Trophoblast cell (in vitro differentiated cells and primary cell): ENCODE measurements around the gene EBNA1BP2. TPM values are rescaled to one million over a fixed set of nuclear protein-coding genes. Genes with fewer than 3 reads are reported as not detected.

Experiments used
- DNase-seq, 2 donors: peaks; one replicate each; pipeline ENCODE4 v3.0.0-alpha.2; 2016
- H2AFZ ChIP-seq: 2 replicates; pipeline ENCODE4 v1.6.1; 2013; ENCODE audit warnings: low read length, moderate library complexity, mild to moderate bottlenecking; ENCODE audit not compliant: insufficient read depth, poor library complexity
- H2AK5ac ChIP-seq: 2 replicates; pipeline ENCODE4 v1.6.1; 2013; ENCODE audit warnings: mild to moderate bottlenecking, low read length
- H2BK120ac ChIP-seq: 2 replicates; pipeline ENCODE4 v1.6.1; 2013; ENCODE audit warnings: low read length, mild to moderate bottlenecking, moderate library complexity; ENCODE audit not compliant: insufficient read depth, poor library complexity
- H2BK12ac ChIP-seq: 2 replicates; pipeline ENCODE4 v1.6.1; 2013; ENCODE audit warnings: mild to moderate bottlenecking, low read length, moderate library complexity
- H2BK5ac ChIP-seq: 2 replicates; pipeline ENCODE4 v1.6.1; 2013; ENCODE audit warnings: low read length, low read depth, moderate library complexity, mild to moderate bottlenecking; ENCODE audit not compliant: poor library complexity
- H3K14ac ChIP-seq: 2 replicates; pipeline ENCODE4 v1.6.1; 2013; ENCODE audit warnings: mild to moderate bottlenecking, low read length
- H3K18ac ChIP-seq: 2 replicates; pipeline ENCODE4 v1.6.1; 2013; ENCODE audit warnings: mild to moderate bottlenecking, low read length
- H3K23ac ChIP-seq: 2 replicates; pipeline ENCODE4 v1.6.1; 2013; ENCODE audit warnings: low read length
- H3K27ac ChIP-seq: 2 replicates; pipeline ENCODE4 v1.5.1; 2013; ENCODE audit warnings: low read depth, mild to moderate bottlenecking, inconsistent platforms, low read length, moderate library complexity
- H3K27me3 ChIP-seq: 2 replicates; pipeline ENCODE4 v1.6.1; 2013; ENCODE audit warnings: inconsistent platforms, mild to moderate bottlenecking, low read length, moderate library complexity; ENCODE audit not compliant: insufficient read depth
- H3K36me3 ChIP-seq, 2 experiments: 1 replicate in 1 of 2; 2 replicates in 1 of 2; pipeline ENCODE4 v1.6.1; 2013; ENCODE audit warnings: low read length in 2 of 2, mild to moderate bottlenecking in 2 of 2, moderate library complexity in 1 of 2; ENCODE audit not compliant: insufficient read depth in 2 of 2, control insufficient read depth in 1 of 2
- H3K4ac ChIP-seq: 2 replicates; pipeline ENCODE4 v1.6.1; 2013; ENCODE audit warnings: low read depth, mild to moderate bottlenecking, low read length, moderate library complexity
- H3K4me1 ChIP-seq, 2 experiments: 1 replicate in 1 of 2; 2 replicates in 1 of 2; pipeline ENCODE4 v1.6.1; 2013; ENCODE audit warnings: low read length in 2 of 2, mild to moderate bottlenecking in 2 of 2, moderate library complexity in 1 of 2; ENCODE audit not compliant: insufficient read depth in 2 of 2, control insufficient read depth in 1 of 2
- H3K4me2 ChIP-seq: 2 replicates; pipeline ENCODE4 v1.6.1; 2013; ENCODE audit warnings: inconsistent platforms, mild to moderate bottlenecking, low read length, moderate library complexity
- H3K4me3 ChIP-seq: 2 replicates; pipeline ENCODE4 v1.5.1; 2013; ENCODE audit warnings: mild to moderate bottlenecking, low read depth, low read length, inconsistent platforms
- H3K79me1 ChIP-seq: one replicate; pipeline ENCODE4 v1.6.1; 2013; ENCODE audit warnings: low read length
- H3K79me2 ChIP-seq: 2 replicates; pipeline ENCODE4 v1.6.1; 2013; ENCODE audit warnings: low read length, mild to moderate bottlenecking; ENCODE audit not compliant: control insufficient read depth, insufficient read depth, poor library complexity
- H3K9ac ChIP-seq: 2 replicates; pipeline ENCODE4 v1.6.1; 2013; ENCODE audit warnings: mild to moderate bottlenecking, low read length
- H3K9me3 ChIP-seq: 2 replicates; pipeline ENCODE4 v1.6.1; 2013; ENCODE audit warnings: low read depth, mild to moderate bottlenecking, control low read depth, inconsistent platforms, low read length; ENCODE audit not compliant: insufficient read depth
- H4K12ac ChIP-seq: 2 replicates; pipeline ENCODE4 v1.6.1; 2013; ENCODE audit warnings: low read depth, mild to moderate bottlenecking, low read length, moderate library complexity
- H4K8ac ChIP-seq: 2 replicates; pipeline ENCODE4 v1.6.1; 2013; ENCODE audit warnings: low read depth, mild to moderate bottlenecking, low read length, moderate library complexity
- H4K91ac ChIP-seq: one replicate; pipeline ENCODE4 v1.6.1; 2013; ENCODE audit warnings: low read depth, mild to moderate bottlenecking, low read length, moderate library complexity
- WGBS: extraction: QIAGEN DNeasy Blood & Tissue Kit; methylation state at CpG from one replicate; pipeline ENCODE4 v1.1.7; 2013; ENCODE audit warnings: missing lambda C conversion rate; ENCODE audit not compliant: insufficient read length, insufficient coverage; ENCODE audit errors: extremely low coverage; 5-methylcytosine and 5-hydroxymethylcytosine counted together
- polyA plus RNA-seq: library from polyadenylated mRNA; stranded (reverse); fragments of 200-250 nt; gene quantifications from 2 replicates; pipeline ENCODE4 v1.2.3, GENCODE V29; 2013

Gene EBNA1BP2
- 78.8 and 81.4 TPM in 2 replicates for polyA plus RNA-seq

DNA sequence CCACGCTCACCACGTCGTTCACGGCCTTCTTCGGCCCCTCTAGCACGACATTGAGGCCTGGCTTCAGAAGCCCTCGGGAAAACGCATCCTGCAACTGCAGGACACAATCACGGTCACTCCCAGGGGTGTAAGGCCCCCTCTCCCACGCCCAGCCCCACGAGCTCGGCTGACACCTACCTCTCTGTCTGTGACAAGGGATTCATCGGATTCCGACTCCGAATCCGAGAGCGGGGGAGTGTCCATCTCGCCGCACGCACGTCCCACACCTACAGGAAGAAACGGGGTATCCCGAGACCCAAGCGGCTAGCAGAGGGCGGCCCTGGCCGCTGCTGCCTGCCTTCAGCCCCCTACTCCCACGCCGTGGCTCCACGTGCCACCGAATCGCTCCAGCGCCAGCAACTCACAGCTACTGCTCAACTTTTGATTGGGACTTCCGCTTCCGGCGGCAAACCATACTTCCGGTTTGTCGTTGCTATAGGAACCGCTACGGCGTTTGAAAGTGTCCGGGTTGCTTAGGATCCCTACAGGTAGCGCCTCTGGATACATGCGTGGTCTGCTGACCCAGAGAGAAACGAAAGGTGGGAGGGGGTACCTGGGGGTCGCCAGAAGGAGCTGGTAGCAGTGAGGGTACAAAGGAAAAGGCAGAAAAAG is at the start of gene EBNA1BP2, which contains the start of gene CFAP57:
Gene EBNA1BP2 (minus strand): TSS at position 415 of the 651 bp plus-strand sequence. CDS start 172 bp downstream, at position 243.
Gene CFAP57 (plus strand): TSS at position 455 of the 651 bp plus-strand sequence. CDS start 424 bp downstream, outside the sequence.
- Histone ChIP-seq H2BK12ac (no peak within 1 kb of the TSS), H3K4ac (peak within 1 kb of the TSS; percentile 9), H3K4me2 (peak within 1 kb of the TSS; percentile 74), H3K23ac (no peak within 1 kb of the TSS), H2BK120ac (no peak within 1 kb of the TSS), H2AK5ac (no peak within 1 kb of the TSS), H3K4me1 (peaks cover 5% of the 10 kb centered on the region in 2 experiments), H3K36me3 (peaks cover 5 to 21% of the 10 kb centered on the region in 2 experiments), H3K9me3 (no peaks in the 10 kb centered on the region), H3K27me3 (no peaks in the 10 kb centered on the region), H3K27ac (no peak within 1 kb of the TSS), H4K12ac (peak within 1 kb of the TSS; percentile 1), H3K4me3 (peak within 1 kb of the TSS; percentile 96), H3K9ac (peak within 1 kb of the TSS; percentile 87), H3K79me2 (peaks cover 4% of the 10 kb centered on the region), H4K8ac (peak within 1 kb of the TSS; percentile 80), H2BK5ac (no peak within 1 kb of the TSS), H2AFZ (peak within 1 kb of the TSS; percentile 62), H3K18ac (peak within 1 kb of the TSS; percentile 40), H4K91ac (no peak within 1 kb of the TSS), H3K79me1 (no peaks in the 10 kb centered on the region), H3K14ac (peak within 1 kb of the TSS; percentile 38)
- no CpG with 5 or more reads among the region's 45 CpGs for WGBS
- DNase-seq: peak; percentile 92 to 98

DNA sequence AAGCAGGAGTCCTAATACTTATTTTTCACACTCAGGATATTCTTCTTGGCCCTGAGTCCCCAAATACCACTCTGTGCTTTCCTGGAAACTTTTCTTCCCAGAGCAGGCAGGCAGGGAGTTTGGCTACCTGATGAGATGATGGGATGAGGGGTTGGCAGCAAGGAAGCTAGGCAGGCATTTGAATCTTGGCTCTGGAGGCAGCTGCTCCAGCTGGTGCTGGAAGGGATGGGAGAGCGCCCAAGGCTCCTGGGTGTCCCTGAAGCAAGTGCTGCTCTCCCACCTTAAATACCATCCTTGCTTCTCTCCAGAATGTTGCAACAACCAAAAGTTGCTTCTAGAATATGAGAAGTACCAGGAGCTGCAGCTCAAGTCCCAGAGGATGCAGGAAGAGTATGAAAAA is 49.7 kb upstream of the EBNA1BP2 start:
- no peak for DNase-seq
- H3K4me1 ChIP-seq: no peaks in the 10 kb centered on the region

GRCh38 chr1:43220905-43221778 is 49.1 kb upstream of the EBNA1BP2 start:
- Histone ChIP-seq H3K23ac (no peak overlapping the region), H2AK5ac (no peak overlapping the region), H3K27ac (no peak overlapping the region), H3K9ac (no peak overlapping the region), H2BK5ac (no peak overlapping the region), H4K8ac (no peak overlapping the region), H3K36me3 (no peaks in the 10 kb centered on the region), H3K27me3 (no peaks in the 10 kb centered on the region), H3K4me2 (no peak overlapping the region), H2BK12ac (no peak overlapping the region), H3K4me3 (no peak overlapping the region), H3K18ac (no peak overlapping the region), H3K79me1 (no peaks in the 10 kb centered on the region), H2BK120ac (no peak overlapping the region), H2AFZ (no peak overlapping the region), H3K4me1 (no peaks in the 10 kb centered on the region), H4K12ac (no peak overlapping the region), H3K79me2 (no peaks in the 10 kb centered on the region), H3K14ac (no peak overlapping the region), H3K9me3 (no peaks in the 10 kb centered on the region), H4K91ac (no peak overlapping the region), H3K4ac (no peak overlapping the region)
- DNase-seq: no peak
- WGBS: no CpG with 5 or more reads among the region's 7 CpGs

More for the DNA sequence above, 49.7 kb upstream of the EBNA1BP2 start:
- no peak overlapping the region for H3K18ac ChIP-seq
- no peak overlapping the region for H2BK120ac ChIP-seq
- H4K91ac ChIP-seq: no peak overlapping the region
- no peaks in the 10 kb centered on the region for H3K9me3 ChIP-seq
- H3K4ac ChIP-seq: no peak overlapping the region
- no peak overlapping the region for H4K8ac ChIP-seq
- H3K14ac ChIP-seq: no peak overlapping the region
- H2AK5ac ChIP-seq: no peak overlapping the region
- H3K79me1 ChIP-seq: no peaks in the 10 kb centered on the region
- H3K27ac ChIP-seq: no peak overlapping the region
- H3K4me2 ChIP-seq: no peak overlapping the region
- H3K27me3 ChIP-seq: no peaks in the 10 kb centered on the region
- no peaks in the 10 kb centered on the region for H3K79me2 ChIP-seq
- no peak overlapping the region for H2BK5ac ChIP-seq
- H2AFZ ChIP-seq: no peak overlapping the region
- H3K4me3 ChIP-seq: no peak overlapping the region
- H4K12ac ChIP-seq: no peak overlapping the region
- H2BK12ac ChIP-seq: no peak overlapping the region
- H3K9ac ChIP-seq: no peak overlapping the region
- no CpG with 5 or more reads among the region's 1 CpG for WGBS
- H3K23ac ChIP-seq: no peak overlapping the region
- H3K36me3 ChIP-seq: no peaks in the 10 kb centered on the region

GRCh38 chr1:43217747-43218146 is 45.7 kb upstream of the EBNA1BP2 start:
- Histone ChIP-seq H2BK120ac (no peak overlapping the region), H2BK12ac (no peak overlapping the region), H3K4ac (no peak overlapping the region), H2AFZ (no peak overlapping the region), H3K9me3 (no peaks in the 10 kb centered on the region), H2AK5ac (no peak overlapping the region), H3K79me2 (no peaks in the 10 kb centered on the region), H3K36me3 (no peaks in the 10 kb centered on the region), H3K4me1 (no peaks in the 10 kb centered on the region), H3K27me3 (no peaks in the 10 kb centered on the region), H4K12ac (no peak overlapping the region), H2BK5ac (no peak overlapping the region), H3K18ac (no peak overlapping the region), H4K91ac (no peak overlapping the region), H4K8ac (no peak overlapping the region), H3K4me2 (no peak overlapping the region), H3K9ac (no peak overlapping the region), H3K4me3 (no peak overlapping the region), H3K79me1 (no peaks in the 10 kb centered on the region), H3K27ac (no peak overlapping the region), H3K14ac (no peak overlapping the region), H3K23ac (no peak overlapping the region)
- no CpG with 5 or more reads among the region's 10 CpGs for WGBS
- no peak for DNase-seq
